Measurements from ENCODE around the gene GEMIN7. TPM values are rescaled to one million over a fixed set of nuclear protein-coding genes. Genes with fewer than 3 reads are reported as not detected.

GEMIN7 gene
- total and polyA plus RNA-seq, 2 of the 4 experiments (the other 2 are of a cell fraction), result 27.2 to 53.0 TPM

DNA sequence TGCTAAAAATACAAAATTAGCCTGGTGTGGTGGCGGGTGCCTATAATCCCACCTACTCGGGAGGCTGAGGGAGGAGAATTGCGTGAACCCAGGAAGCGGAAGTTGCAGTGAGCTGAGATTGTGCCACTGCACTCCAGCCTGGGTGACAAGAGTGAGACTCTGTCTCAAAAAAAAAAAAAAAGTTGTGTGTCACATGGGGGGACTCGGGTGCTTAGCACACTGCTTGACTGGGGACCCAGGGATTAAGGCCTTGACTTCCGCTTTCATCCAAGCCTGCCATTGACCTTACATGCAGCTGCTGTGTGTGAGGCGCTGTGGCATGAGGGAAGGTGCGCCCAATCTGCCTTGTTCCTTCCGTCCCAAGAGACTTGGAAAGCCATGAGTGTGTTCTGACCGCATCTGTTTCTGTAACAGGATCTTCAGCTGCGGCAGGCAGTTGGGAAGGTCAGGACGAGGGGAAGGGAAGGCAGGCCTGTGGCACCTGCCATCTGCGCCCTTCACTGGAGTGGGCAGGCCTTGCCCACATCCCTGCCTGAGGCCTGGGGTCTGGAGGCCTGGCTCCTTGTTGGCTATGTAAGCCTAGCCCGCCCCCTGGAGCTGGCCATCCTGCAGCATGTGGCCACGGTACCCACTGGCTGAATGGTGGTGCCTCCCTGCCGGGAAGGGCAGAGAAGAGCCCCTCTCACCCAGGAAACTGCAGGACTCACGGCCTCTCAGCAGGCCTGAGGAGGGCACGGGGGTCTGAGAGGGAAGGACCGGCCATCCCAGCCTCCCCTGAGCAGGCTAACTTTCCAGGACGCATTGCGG, 37.0 kb downstream of the GEMIN7 start:
- in situ Hi-C loops (cut with MboI; ENCODE audit: low sequenced_read_pairs) (no loop called here), intact Hi-C loops (cut with micrococcal nuclease) (no loop called here), dilution Hi-C loops (cut with HindIII; ENCODE audit: low sequenced_read_pairs, unreplicated experiment) (no loop called here)
- ChIA-PET CTCF (no interaction called here), POLR2A (ENCODE audit: unreplicated experiment) (no interaction called here)
- no peak overlapping the region for H3K9ac ChIP-seq (ENCODE audit: low read depth, low read length)
- H3K23ac ChIP-seq (ENCODE audit: low read depth, low read length), result peak overlapping the region; percentile 82; the same call in 1 of the 2 replicates
- TF ChIP-seq MAFK (IDR thresholded peaks at IDR 0.05; ENCODE audit: low read depth, low read length) (no peak), RFX5 (IDR thresholded peaks at IDR 0.05; ENCODE audit: low read depth, low read length) (no peak), MAZ (IDR thresholded peaks at IDR 0.05; ENCODE audit: borderline replicate concordance, low read depth, low read length) (no peak), FOS (IDR thresholded peaks at IDR 0.05; ENCODE audit: low read depth, low read length) (no peak), NFE2L2 (IDR thresholded peaks at IDR 0.05; ENCODE audit: low read depth, low read length) (no peak), BHLHE40 (IDR thresholded peaks at IDR 0.05; ENCODE audit: low read depth, low read length) (no peak), RCOR1 (IDR thresholded peaks at IDR 0.05; ENCODE audit: insufficient replicate concordance, low read length) (no peak), CTCF (conservative IDR thresholded peaks at IDR 0.05; ENCODE audit: low read depth, low read length) (no peak), RAD21 (IDR thresholded peaks at IDR 0.05; ENCODE audit: low read length) (no peak)
- no peak overlapping the region for H4K91ac ChIP-seq (ENCODE audit: insufficient read depth, low read depth, low read length)
- BruUV-seq (replicated peaks), result no TSS peak
- no peaks in the 10 kb centered on the region for H3K27me3 ChIP-seq (ENCODE audit: control insufficient read depth, insufficient read depth, low read length)
- no peak overlapping the region for H4K5ac ChIP-seq (ENCODE audit: low read depth, low read length)
- no peaks in the 10 kb centered on the region for H3K9me3 ChIP-seq (ENCODE audit: control insufficient read depth, insufficient read depth, low read length)
- H2BK5ac ChIP-seq (ENCODE audit: low read depth, low read length, poor library complexity, severe bottlenecking), result no peak overlapping the region
- H3K14ac ChIP-seq (replicated peaks; ENCODE audit: low read depth, low read length), result no peak overlapping the region
- peak overlapping the region; percentile 55 for H2AK9ac ChIP-seq (replicated peaks; ENCODE audit: low read depth, low read length, poor library complexity)
- no peak overlapping the region for H2AFZ ChIP-seq (replicated peaks; ENCODE audit: low read length, poor library complexity)
- WGBS, 2 experiments (ENCODE audit: extremely low coverage in 2 of 2, insufficient read length in 1 of 2), result 92% methylated on average over 11 of the region's 21 CpGs; no CpG with 5 or more reads in 1 of the 2 experiments
- H3K56ac ChIP-seq (ENCODE audit: extremely low read depth, insufficient read depth, low read length), result no peak overlapping the region
- ATAC-seq (ENCODE audit: low read depth) (no peak), DNase-seq (no peak)
- H3K79me1 ChIP-seq (ENCODE audit: low read depth in 1 of 2, low read length in 2 of 2), result peaks cover 40 to 93% of the 10 kb centered on the region in 2 experiments
- peaks cover 3% of the 10 kb centered on the region; the same call in 1 of the 2 replicates for H3K36me3 ChIP-seq (ENCODE audit: control insufficient read depth, insufficient read depth, low read length)
- H2AK5ac ChIP-seq (ENCODE audit: low read depth, low read length), result no peak overlapping the region
- no peak overlapping the region for H2BK15ac ChIP-seq (ENCODE audit: low read depth, low read length)
- no peak overlapping the region for H3K4me2 ChIP-seq (ENCODE audit: low read depth, low read length)
- no peak overlapping the region for H2BK20ac ChIP-seq (ENCODE audit: low read depth, low read length)
- no peaks in the 10 kb centered on the region; the same call in 1 of the 2 replicates for H3K4me1 ChIP-seq (ENCODE audit: control insufficient read depth, insufficient read depth, low read length)
- H4K20me1 ChIP-seq (ENCODE audit: insufficient read depth, low read length), result peaks cover 89% of the 10 kb centered on the region
- H4K8ac ChIP-seq (ENCODE audit: low read depth in 2 of 2, low read length in 2 of 2), result no peak overlapping the region
- no peak overlapping the region for H3K4ac ChIP-seq (ENCODE audit: low read depth, low read length)
- H3K18ac ChIP-seq (ENCODE audit: low read depth, low read length), result no peak overlapping the region
- no peak overlapping the region for H3K4me3 ChIP-seq (ENCODE audit: insufficient read depth, low read depth, low read length)
- H2BK120ac ChIP-seq (ENCODE audit: low read depth, low read length), result no peak overlapping the region
- H3K9me1 ChIP-seq (ENCODE audit: insufficient read depth, low read length), result peaks cover 34% of the 10 kb centered on the region
- H3K27ac ChIP-seq (ENCODE audit: insufficient read depth, low read length), result no peak overlapping the region
